WI38 (cell line): ENCODE data around the gene FAM222A.

Source experiments
- H3K4me3 ChIP-seq: 2 replicates; pipeline ENCODE4 v1.5.1; 2011; ENCODE audit warnings: low read depth, mild to moderate bottlenecking, control low read depth, low read length
- CTCF ChIP-seq: IDR thresholded peaks from 2 replicates; pipeline ENCODE4 v1.5.1; 2012; ENCODE audit warnings: low read depth, mild to moderate bottlenecking, control low read depth, low read length

Gene FAM222A

GRCh38 chr12:109785854-109786253 lies 72.2 kb downstream of the FAM222A start:
- no peak overlapping the region for H3K4me3 ChIP-seq
- no peak for TF ChIP-seq CTCF

- H3K4me3 ChIP-seq, result no peak overlapping the region
- TF ChIP-seq CTCF, result no peak
These were observed 73.2 kb downstream of the FAM222A start for GRCh38 chr12:109786799-109787198.

GRCh38 chr12:109789526-109790048 lies 76.0 kb downstream of the FAM222A start:
- no peak overlapping the region for H3K4me3 ChIP-seq
- no peak for TF ChIP-seq CTCF

GRCh38 chr12:109792992-109793391 lies 79.4 kb downstream of the FAM222A start:
- no peak overlapping the region for H3K4me3 ChIP-seq
- no peak for TF ChIP-seq CTCF

- no peak for TF ChIP-seq CTCF
- no peak overlapping the region for H3K4me3 ChIP-seq
These were observed 79.8 kb downstream of the FAM222A start for GRCh38 chr12:109793411-109793810.

GRCh38 chr12:109793826-109794501 lies 80.3 kb downstream of the FAM222A start:
- H3K4me3 ChIP-seq, result no peak overlapping the region
- no peak for TF ChIP-seq CTCF

- TF ChIP-seq CTCF, result no peak
- H3K4me3 ChIP-seq, result no peak overlapping the region
These were observed 81.4 kb downstream of the FAM222A start for GRCh38 chr12:109795023-109795422.
